MM.1S (cell line): ENCODE data around the gene PDZRN4.

Source experiments
- EZH2 ChIP-seq: fragments of 300-600 bp; sonication (generic); optimal IDR thresholded peaks from 2 replicates; pipeline ENCODE3; 2017; ENCODE audit warnings: low read depth, mild to moderate bottlenecking, antibody characterized with exemption, low read length, mixed read lengths
- TF ChIP-seq, protein P1 (sequence below): fragments of 300-600 bp; sonication (generic); IDR thresholded peaks from 2 replicates; pipeline ENCODE4 v1.5.1; 2016; ENCODE audit warnings: antibody characterized with exemption, low read length, mixed read lengths

DNA sequence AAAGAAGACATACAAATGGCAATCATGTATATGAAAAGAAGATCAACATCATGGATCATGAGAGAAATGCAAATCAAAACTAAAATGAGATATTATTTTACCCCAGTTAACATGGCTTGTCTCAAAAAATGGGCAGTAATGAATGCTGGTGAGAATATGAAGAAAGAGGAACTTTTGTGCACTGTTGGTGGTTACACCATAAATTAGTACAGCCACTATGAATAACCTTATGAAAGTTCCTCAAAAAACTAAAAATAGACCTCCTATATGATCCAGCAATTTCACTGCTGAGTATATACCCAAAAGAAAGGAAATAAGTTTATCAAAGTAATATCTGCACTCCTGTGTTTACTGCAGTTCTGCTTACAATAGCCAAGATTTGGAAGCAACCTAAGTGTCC lies 151.7 kb downstream of the PDZRN4 start:
- TF ChIP-seq EZH2, result no peak
- TF ChIP-seq, protein P1, sequence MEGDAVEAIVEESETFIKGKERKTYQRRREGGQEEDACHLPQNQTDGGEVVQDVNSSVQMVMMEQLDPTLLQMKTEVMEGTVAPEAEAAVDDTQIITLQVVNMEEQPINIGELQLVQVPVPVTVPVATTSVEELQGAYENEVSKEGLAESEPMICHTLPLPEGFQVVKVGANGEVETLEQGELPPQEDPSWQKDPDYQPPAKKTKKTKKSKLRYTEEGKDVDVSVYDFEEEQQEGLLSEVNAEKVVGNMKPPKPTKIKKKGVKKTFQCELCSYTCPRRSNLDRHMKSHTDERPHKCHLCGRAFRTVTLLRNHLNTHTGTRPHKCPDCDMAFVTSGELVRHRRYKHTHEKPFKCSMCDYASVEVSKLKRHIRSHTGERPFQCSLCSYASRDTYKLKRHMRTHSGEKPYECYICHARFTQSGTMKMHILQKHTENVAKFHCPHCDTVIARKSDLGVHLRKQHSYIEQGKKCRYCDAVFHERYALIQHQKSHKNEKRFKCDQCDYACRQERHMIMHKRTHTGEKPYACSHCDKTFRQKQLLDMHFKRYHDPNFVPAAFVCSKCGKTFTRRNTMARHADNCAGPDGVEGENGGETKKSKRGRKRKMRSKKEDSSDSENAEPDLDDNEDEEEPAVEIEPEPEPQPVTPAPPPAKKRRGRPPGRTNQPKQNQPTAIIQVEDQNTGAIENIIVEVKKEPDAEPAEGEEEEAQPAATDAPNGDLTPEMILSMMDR, result no peak
